DMS53 treated with DMSO at 0.1 percent for 48 hours (cell line): Measurements from ENCODE around the gene INA.
A peak's percentile ranks its signal among the peaks of the same experiment; 100 is the strongest.
"Not testable (repeated sequence)": the region's sequence is repeated elsewhere in the genome, so short reads cannot be mapped to it uniquely, and the experiment has no call there.

ENCODE experiments used
- DNase-seq: peaks from one replicate; lab custom pipeline; 2025; ENCODE audit not compliant: unreplicated experiment; lab: John Stamatoyannopoulos, UW

INA gene

GRCh38 chr10:103276896-103277712, at the start of gene INA:
Gene INA (plus strand): TSS chr10:103277138. CDS start chr10:103277212, 74 bp downstream.
- DNase-seq = peak; percentile 55

DNA sequence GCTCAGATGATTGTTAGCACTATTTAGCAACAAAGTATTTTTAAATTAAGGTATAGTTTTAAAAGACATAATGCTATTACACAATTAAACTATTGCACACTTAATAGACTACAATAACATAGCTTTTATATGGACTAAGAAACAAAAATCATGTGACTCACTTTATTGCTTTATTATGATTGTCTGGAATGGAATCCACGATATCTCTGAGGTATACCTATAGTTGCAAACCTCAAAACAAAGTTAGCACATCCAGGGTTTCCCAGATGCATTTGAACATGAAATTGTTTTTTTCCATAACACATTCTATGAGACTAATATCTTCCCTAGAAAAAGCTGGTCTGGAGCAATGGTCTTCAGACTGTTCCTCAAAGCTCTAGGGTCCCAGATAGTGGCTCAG, 49.5 kb upstream of the INA start:
- no peak for DNase-seq

DNA sequence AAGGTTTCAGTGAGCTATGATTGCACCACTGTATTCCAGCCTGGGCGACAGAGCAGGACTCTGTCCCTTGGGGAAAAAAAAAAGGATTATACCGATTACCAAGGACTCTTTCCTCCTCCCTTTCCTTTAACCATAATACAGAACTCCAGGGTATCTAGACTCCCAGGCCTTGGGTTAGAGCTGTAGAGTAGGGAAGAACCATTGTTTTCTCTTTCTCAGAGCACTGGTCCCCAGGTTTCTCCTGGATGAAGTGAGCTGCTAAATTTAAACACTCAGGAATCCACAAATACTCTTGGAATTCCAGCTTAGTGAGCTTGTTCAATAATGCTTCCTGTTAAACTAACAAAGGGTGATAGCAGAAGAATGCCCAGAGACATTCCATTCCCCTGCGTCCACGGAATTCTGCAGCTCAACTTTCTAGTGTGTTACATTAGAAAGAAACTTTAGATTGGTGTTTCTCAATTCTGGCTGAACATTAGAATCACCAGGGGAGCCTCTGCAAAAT, 45.8 kb upstream of the INA start:
- DNase-seq = no peak

- no peak for DNase-seq
Measured at GRCh38 chr10:103232131-103232673, 44.7 kb upstream of the INA start.

- no peak for DNase-seq
Measured at GRCh38 chr10:103232772-103233488, 44.0 kb upstream of the INA start.

DNA sequence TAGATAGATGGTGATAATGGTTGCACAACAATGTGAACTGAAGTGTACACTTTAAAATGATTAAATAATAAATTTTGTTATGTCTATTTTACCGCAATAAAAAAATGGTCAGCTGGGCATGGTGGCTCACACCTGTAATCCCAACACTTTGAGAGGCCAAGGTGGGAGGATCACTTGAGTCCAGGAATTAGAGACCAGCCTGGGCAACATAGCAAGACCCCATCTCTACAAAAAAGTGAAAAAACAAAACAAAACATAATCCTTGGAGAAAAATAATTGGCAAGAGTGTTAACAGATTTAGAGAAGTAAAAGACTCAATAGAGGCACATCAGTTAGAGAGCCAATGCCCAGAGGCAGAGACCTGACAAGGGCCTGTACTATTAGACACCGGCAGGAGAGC, 41.2 kb upstream of the INA start:
- no peak for DNase-seq

- no peak for DNase-seq
Measured at GRCh38 chr10:103238506-103239252, 38.3 kb upstream of the INA start.

GRCh38 chr10:103241262-103242011, 35.5 kb upstream of the INA start:
- peak; percentile 84 for DNase-seq

GRCh38 chr10:103244666-103245271, 32.2 kb upstream of the INA start:
- DNase-seq = peak; percentile 40

DNA sequence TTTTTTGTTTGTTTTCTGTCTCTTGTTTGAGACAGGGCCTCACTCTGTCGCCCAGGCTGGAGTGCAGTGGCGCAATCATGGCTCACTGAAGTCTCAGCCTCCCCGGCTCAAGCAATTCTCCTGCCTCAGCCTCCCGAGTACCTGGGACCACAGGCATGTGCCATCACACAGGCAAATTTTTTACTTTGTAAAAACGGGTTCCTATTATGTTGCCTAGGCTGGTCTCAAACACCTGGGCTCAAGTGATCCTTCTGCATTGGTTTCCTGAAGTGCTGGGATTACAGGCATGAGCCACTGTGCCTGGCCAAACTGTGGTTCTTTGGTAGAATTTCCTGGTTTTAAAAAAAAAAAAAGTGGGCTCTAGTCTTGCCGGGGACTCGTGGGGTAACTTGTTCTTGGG, 31.4 kb upstream of the INA start, which contains the start of gene RPEL1:
RPEL1 (plus strand) TSS at position 301 of the 400 bp plus-strand sequence. CDS start 110 bp downstream, outside the sequence.
- not testable (repeated sequence) for DNase-seq

- no peak for DNase-seq
Measured at GRCh38 chr10:103246324-103246723, 30.6 kb upstream of the INA start.

DNA sequence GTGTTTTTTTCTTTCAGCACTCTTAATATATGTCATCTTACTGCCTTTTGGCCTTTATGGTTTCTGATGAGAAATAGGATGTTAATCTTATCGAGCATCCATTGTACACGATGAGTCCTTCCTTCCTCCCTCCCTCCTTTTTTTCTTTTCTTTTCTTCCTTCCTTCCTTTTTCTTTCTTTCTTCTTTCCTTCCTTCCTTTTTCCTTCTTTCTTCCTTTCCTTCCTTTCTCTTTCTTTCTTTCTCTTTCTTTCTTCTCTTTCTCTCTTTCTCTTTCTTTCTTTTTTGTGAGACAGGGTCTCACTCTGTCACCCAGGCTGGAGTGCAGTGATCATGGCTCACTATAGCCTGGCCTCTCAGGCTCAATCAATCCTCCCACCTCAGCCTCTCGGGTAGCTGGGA, 22.8 kb upstream of the INA start:
- DNase-seq = no peak

GRCh38 chr10:103254538-103255325, 22.2 kb upstream of the INA start:
- DNase-seq = no peak

DNA sequence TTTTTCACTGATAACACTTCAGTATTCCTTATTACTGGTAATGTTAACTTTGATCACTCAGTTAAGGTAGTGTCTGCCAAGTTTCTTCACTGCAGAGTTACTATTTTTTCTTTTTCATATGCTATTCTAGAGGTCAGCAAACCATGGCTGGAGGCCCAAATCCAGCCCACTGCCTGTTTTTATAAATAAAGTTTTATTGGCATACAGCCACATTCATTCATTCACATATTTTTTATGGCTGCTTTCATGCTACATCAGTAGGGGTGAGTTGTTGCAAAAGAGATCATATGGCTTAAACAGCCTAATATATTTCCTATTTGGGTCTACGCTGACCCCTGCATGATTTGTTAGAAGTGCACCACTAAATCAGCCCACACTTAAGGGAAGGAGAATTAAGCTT, 20.3 kb upstream of the INA start:
- no peak for DNase-seq

DNA sequence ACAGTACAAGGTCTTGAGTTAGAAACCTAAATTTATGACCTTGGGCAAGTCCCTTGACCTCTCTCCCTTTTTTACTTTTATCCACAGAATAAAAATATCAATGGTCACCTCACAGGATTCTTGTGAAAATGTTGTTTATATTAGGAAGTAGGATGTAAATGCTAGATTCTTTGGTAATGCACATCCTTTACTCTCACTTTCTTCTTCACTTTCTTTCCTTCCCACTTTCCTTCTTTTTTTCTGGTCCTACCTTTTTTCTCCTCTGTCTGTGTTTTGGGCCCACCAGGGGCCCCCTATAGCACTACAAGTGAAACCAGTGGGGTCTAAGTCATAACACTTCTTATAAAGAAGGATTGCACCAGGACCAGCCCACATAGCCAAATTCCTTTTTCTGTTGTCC, 19.1 kb upstream of the INA start:
- DNase-seq = no peak

DNA sequence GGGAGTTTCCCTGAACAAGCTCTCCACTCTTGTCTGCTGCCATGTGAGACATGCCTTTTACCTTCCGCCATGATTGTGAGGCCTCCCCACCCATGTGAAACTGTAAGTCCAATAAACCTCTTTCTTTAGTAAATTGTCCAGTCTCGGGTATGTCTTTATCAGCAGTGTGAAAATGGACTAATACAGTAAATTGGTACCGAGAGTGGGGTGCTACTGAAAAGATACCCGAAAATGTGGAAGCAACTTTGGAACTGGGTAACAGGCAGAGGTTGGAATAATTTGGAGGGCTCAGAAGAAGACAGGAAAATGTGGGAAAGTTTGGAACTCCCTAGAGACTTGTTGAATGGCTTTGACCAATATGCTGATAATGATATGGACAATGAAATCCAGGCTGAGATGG, 18.0 kb upstream of the INA start:
- not testable (repeated sequence) for DNase-seq

DNA sequence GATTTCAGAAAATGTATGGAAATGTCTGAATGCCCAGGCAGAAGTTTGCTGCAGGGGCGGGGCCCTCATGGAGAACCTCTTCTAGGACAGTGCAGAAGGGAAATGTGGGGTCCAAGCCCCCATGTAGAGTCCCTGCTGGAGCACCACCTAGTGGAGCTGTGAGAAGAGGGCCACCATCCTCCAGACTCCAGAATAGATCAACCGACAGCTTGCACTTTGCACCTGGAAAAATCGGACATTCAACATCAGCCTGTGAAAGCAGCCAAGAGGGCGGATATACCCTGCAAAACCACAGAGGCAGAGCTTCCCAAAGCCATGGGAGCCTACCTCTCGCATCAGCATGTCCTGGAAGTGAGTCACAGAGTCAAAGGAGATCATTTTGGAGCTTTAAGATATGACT, 16.9 kb upstream of the INA start:
- no peak for DNase-seq

DNA sequence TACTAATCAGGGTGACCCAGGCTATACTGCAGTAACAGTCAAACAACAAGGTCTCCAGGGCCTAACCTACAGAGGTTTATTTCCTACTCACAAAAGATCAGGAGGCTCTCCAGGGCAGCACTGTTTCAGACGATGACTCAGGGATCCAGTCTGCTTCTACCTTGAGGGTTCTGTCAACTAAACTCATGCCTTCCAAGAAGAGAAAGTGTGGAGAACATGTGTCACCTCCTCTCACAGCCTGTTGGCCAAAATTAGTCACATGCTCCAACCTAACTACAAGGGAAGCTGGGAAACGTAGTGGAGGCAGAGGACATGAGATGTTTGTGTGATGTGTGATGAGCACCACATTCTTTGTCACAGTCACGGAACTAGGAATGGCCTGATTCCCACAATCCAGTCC, 14.7 kb upstream of the INA start:
- no peak for DNase-seq

DNA sequence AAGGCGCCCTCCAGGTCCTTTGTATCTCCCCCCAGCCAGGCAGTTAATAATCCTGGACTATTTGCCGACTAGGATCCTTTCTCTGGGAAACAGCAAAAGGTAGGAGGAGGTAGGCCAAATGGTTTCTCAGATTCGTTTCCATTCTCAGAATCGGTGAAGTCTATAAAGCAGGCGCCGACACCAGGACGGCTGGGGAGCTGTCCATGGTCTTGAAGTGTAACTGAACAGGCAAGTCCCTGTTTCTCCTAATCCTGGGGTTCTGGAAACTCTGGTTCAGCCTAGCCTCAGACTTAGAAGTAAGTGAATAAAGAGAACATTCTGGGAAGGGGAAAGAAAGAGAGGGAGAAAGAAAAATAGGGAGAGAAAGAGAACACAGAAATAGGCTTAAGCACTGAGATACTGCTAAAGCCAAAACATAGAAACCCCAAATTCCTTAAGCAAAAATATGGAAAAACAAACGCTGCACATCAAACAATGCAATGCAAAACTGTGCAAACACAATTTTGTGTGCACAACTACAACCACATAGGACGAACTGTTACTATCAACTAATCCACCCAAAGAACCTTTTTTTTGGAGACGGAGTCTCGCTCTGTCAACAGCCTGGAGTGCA, 11.1 kb upstream of the INA start:
- DNase-seq = no peak
